Ramos (cell line): ENCODE measurements around the gene LTBP1.

Experiments
- in situ Hi-C: fragments of 300-500 bp; cut with MboI; formaldehyde crosslinking; loops from one replicate; pipeline ENCODE4 v1.14.3; 2022; ENCODE audit warnings: low sequenced_read_pairs; ENCODE audit not compliant: unreplicated experiment

Gene LTBP1

DNA sequence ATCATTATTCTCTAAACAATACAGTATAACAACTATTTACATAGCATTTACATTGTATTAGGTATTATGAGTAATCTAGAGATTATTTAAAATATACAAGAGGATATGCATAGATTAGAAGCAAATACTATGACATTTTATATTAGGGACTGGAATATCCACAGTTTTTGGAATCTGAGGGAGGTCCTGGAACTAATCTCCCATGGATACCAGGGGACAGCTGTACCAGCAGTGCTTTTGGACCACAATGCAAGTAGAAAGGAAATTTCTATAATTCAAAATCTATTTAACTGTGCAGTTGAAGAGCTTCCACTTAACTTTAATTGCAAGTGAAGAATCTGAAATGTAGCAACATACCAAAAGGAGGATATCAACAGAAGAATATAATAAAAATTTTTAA, 120.8 kb downstream of the LTBP1 start:
- in situ Hi-C loops: no loop called here

DNA sequence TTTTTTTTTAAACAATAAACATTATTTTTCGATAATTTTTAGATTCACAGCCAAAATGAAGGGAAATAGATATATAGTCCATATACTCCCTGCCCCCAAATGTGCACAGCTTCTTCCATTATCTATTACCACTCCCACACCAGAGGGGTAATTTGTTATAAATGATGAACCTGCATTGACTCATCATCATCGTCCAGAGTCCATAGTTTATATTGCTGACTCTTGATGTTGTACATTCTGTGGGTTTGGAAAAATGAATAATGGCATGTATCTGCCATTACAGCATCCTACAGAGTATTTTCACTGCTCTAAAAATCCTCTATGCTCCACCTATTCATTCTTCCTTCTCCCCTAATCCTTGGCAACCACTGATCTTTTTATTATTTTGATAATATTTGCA, 121.5 kb downstream of the LTBP1 start:
- in situ Hi-C loops: no loop called here

DNA sequence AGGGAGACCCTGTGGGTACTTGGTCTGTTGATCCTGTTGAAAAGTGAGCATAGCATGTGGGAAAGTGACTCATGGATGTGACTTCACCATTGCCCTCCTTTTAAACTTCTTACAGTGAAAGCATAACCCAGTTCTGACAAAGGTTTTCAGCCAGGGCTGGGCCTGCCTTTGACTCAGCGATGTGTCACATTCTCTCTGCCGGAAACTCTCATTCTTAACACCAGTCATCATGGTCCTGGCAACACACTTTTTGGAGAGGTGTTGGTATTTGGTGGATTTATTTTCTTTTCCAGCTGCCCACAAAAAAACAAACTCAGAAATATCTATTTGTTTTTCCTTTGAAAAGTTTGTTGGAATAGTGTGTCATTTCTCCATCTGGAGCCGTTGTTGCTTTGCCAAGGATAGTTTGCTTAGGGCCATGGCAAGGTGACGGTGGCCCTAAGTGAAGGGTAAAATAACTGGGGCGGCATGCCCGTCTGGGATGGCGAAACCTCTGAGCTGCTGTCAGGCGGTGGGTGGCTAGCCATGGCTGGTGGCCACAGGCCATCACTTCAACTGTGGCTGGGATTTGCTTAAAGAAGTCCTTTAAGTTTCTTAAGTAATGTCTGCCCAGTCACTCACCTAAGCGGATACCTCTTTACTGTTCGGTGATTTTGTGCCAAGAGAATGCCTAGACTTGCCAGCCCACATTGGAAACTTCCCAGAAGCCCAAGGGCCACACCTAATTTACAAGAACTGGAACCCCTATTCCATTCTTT, 123.3 kb downstream of the LTBP1 start:
- in situ Hi-C loops: no loop called here

DNA sequence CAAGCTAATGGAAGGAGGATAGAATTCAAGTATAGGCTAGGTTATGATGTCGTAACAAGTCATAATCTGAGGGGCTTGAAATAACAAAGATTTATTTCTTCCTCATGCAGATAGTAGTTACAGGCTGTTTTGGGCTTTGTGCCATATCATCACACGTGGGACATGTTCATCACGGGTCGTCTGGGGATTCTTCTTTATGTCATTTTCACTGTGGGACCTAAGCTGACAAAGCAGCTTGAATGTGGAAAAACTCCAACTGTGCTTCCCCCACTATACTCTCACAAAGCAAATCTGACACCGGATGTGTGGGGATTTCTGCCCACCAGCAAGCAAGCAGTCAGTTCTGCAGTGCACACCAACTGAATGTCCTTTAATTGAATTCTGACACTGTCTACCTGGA, 124.8 kb downstream of the LTBP1 start:
- in situ Hi-C loops: no loop called here

DNA sequence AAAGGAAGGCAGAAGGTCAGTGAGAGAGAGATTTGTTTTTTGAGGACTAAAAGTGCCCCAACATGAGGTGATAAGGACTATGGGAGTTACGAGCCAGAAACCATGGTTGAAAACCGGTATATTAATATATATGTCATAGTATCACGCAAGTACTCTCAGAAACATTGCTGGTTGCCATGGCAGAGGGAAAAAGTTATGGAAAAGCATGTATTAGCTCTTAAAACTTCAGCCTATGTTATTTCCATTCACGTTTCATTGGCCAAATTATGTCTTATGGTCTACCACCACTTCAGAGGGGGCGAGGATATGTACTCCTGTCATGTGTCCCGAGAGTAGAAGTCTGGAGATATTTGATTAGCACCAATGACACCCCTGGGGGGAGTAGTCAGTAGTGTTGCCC, 125.9 kb downstream of the LTBP1 start:
- in situ Hi-C loops: no loop called here

DNA sequence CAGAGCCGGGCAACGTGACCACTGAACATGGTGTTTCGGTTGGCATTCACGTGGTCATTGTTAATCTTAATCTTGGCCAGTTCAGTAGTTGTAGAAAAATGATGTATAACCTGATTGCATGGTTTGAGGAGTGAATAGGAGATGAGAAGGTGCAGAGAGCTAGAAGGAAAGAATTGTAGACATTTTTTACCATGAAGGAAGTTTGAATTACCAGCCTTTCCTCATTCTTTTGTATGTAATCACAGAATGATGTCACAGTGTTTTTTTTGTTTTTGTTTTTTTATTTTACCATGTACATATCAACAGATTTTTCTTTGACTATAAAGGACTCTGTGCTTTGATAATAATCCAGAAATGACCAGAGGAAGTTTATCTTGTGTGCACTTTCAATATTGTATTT, 126.3 kb downstream of the LTBP1 start:
- in situ Hi-C loops: no loop called here

DNA sequence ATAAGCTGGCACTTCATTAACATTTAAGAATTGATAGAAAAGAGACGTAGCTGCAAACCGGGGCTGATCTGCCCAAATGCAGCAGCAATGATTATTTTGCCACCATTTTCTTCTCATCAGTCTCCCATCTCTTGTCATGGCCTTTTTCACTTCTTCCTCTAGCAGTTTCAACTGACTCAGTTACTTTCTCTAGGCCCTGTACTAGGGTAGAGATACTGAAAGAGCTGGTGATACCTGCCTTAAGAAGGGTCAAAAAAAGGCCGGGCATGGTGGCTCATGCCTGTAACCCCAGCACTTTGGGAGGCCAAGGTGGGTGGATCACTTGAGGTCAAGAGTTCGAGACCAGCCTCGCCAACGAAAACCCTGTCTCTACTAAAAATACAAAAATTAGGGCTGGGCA, 127.4 kb downstream of the LTBP1 start:
- in situ Hi-C loops: no loop called here

DNA sequence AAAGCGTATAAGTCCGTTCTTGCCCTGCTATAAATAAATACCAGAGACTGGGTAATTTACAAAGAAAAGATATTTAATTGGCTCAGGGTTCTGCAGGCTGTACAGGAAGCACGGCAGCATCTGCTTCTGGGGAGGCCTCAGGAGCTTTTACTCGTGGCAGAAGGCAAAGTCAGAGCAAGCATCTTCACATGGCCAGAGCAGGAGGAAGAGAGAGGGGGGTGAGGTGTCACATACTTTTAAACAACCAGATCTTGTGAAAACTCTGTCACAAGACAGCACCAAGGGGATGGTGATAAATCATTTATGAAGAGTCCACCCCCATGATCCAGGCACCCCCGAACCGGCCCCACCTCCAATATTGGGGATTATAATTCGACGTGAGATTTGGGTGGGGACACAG, 130.6 kb downstream of the LTBP1 start:
- in situ Hi-C loops: loop anchor here (25.0 kb wide), 2 partner anchors 410 to 510 kb away; partner anchors contain the start of genes FAM98A and RASGRP3

DNA sequence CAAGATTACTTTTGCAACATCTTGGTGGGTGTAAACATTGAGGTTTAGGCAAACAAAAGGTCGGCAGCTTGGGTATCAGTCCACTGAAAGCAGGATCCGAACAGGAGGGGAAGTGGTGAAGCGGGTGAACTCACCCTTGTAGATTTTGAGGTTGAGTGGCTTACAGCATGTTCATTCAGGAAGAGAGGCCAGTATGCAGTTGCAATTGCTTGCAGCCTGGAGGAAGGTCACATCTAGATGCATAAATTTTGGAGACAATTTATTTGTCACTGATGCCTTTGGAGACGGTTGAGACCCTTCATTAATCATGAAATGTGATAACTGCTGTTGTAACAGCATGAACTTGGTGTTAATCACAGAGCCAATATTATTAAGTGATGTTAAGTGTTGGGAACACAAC, 131.1 kb downstream of the LTBP1 start:
- in situ Hi-C loops: loop anchor here (25.0 kb wide), 2 partner anchors 409 to 509 kb away; partner anchors contain the start of genes FAM98A and RASGRP3

DNA sequence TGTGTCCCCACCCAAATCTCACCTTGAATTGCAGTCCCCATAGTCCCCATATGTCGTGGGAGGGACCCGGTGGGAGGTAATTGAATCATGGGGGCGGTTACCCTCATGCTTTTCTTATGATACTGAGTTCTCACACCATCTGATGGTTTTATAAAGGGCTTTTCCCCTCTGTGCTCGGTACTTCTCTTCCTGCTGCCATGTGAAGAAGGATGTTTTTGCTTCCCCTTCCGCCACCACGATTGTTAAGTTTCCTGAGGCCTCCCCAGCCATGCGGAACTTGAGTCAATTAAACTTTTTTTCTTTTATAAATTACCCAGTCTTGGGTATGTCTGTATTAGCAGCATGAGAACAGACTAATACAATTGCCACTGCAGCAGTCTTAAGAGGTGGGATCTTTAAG, 134.9 kb downstream of the LTBP1 start:
- in situ Hi-C loops: loop anchor here (25.0 kb wide), 2 partner anchors 406 to 506 kb away; partner anchors contain the start of genes FAM98A and RASGRP3

DNA sequence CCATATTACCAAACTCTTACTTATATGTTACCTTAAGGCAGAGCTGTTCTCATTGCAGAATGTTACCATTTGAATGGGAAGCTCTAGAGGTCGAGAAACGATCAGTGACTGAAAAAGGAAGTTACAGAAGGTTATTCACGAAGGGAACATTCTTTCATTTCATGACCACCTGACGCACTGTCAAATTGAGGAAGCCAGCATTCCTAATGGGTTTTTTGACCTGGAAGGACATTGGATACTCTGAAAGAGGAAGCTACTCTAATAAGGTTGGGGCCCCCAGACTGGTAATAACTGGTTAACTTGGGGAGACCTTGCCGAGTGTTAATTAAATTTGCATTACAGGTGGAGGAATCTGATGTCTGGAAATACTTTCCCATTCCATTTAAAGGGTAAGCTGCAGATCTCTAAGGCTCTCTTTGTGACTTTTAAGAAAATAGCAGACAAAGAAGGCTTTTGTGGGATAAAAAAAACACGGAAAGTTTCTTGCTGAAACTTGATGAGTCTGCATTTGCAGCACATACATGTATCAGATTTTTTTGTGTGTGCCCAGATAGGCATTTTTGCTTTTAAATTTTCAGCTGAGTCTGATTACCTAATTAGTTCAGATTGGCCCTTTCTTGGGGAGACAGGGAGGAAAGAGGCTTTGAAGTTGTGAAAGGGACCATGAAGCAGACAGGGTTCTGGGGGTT, 137.1 kb downstream of the LTBP1 start:
- in situ Hi-C loops: loop anchor here (25.0 kb wide), 2 partner anchors 403 to 503 kb away; partner anchors contain the start of genes FAM98A and RASGRP3

DNA sequence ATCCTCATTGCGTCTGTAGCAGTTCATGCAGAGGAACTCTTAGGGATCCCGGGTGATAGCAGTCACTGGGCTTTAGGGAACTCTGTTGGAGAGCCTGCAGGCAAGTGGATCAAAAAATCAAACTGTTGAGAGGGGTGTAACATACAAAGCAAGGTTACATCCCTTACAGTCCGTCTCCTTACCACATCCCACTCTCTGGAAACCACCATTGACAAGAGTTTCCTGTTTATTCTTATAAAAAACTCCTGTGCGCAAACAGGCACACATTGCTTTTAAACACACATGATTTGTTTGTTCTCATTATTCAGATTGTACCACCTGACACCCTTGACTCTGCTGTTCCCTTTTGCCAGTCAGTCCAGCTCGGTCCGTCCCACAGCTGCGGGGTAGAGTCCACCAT, 137.7 kb downstream of the LTBP1 start:
- in situ Hi-C loops: loop anchor here (25.0 kb wide), 2 partner anchors 403 to 503 kb away; partner anchors contain the start of genes FAM98A and RASGRP3

DNA sequence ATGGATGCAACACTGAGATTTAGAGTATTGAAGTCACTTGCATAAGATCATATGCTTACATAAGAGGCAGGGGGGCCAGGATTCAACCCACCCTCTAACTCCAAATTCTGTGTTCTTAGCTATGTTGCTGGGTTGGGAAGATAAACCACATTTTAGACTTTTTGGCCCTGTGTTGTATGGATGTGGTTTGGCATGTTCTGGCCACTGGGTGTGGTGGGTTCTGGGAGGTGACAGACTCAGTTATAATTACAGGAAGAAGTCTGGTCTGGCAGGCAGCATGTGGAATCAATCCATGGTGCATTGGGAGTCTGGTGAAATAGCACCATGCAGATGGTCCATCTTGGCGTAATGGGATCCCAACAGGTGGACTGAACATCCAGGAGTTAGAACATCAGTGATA, 138.9 kb downstream of the LTBP1 start:
- in situ Hi-C loops: loop anchor here (25.0 kb wide), 2 partner anchors 402 to 502 kb away; partner anchors contain the start of genes FAM98A and RASGRP3

DNA sequence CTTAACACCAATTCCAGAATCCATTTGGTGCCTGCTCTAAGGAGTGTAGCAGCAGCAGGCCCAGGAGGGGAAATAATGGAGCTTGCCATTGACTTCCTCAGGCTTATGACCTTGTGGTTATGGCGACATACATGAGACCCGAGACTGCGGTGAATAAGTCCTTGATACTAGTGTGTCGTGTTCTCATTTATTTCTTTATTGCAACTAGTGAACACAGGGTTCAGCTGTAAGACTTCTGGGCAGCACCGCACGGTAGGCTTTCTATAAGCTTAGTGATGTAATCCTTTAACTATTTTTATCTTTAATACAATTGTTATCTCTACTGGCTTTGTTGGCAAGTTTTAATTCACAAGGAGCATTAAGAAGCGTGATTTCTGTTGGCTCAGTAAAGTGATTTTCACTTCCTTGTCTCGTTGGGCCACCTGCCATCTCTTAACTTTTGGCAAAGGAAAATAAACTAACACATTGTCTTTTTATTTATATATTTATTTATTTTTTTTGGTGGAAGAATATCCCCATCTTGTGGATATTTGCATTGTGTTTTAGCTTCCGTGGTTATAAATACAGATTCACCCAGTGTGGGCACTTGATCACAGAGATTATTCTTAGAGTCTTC, 139.8 kb downstream of the LTBP1 start:
- in situ Hi-C loops: loop anchor here (25.0 kb wide), 2 partner anchors 401 to 501 kb away; partner anchors contain the start of genes FAM98A and RASGRP3

DNA sequence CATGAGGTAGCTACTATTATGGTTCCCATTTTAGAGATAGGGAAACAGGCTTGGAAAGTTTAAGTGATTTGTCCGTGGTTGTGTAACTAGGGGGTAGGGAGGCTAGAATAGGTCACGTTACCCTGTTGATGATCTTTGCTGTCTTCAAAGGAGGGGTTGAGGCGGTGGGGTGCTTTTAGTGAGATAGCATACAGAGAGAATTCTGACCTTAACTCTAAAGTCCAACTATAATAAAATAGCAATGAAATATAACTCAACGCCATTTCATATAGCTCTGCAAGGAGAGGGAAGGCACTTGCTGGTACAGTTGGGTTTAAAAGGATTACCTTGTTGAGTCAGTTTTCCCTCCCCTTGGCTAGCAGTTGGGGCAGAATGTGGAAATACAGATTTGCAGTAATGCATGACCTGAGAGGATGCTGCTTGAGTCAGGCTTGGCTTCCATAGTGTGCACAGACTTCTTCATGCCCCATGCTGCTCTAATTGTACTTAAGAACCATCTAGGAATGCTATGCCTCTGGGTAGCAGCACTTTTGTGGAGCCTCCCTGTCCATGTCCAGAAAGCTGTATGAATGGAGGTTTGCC, 143.9 kb downstream of the LTBP1 start:
- in situ Hi-C loops: loop anchor here (25.0 kb wide), 2 partner anchors 397 to 497 kb away; partner anchors contain the start of genes FAM98A and RASGRP3

DNA sequence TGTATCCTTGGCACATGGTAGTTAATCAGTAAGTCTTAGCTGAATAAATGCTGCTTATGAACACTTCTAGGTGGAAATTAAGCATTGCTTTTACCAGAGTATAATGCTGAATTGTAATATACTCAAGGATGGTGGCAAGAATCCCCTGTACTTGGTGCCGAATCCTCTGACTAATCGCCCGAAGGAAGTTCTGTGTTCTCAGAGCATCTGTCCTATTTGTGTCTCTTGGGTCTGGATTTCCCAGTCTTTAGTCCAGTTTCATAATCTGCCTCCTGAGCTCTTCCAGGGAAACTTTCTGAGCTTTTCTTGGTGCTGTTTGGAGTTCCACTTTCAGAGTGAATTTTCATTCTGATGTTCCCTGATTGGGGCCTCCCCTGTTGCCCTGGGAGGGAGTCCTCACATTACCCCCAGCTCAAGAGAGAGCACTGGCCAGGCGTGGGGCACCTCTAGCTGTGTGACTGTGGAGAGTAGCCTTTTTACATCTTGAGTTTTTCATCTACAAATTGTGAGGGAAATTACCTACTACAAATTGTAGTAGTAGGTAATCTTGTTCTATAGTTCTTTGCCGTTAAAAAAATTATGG, 144.9 kb downstream of the LTBP1 start:
- in situ Hi-C loops: loop anchor here (25.0 kb wide), 2 partner anchors 396 to 496 kb away; partner anchors contain the start of genes FAM98A and RASGRP3

DNA sequence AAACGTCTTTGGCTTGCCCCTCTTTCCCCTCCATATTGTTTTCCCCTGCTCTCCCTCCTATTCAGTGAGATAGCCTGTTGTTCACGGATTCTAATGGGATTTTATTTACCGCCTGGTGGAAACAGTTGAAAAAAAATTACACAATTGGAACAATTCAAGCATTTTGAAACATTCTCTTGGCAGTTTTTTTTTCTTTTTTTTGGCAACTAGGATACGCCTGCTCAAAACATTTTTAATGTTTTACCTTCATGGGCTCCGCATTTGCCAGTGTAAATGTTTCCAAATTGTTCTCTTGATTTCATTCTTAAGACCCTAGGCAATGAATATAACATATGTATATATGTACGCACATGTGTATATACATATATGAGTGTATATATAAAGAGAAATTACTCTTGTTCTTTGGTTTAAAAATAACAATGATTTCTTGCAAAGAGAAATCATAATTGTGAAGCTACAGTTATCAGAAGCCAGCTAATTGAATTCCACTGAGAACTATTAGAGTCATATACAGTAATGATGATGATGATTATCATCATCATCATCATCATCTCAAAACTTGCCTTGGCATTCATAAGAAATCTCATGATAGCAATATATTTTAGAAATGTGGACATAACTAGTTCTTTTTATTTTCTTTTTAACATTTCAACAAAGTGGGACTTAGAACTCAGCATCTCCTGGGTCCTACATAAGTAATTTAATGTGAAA, 146.7 kb downstream of the LTBP1 start:
- in situ Hi-C loops: loop anchor here (25.0 kb wide), 2 partner anchors 394 to 494 kb away; partner anchors contain the start of genes FAM98A and RASGRP3

DNA sequence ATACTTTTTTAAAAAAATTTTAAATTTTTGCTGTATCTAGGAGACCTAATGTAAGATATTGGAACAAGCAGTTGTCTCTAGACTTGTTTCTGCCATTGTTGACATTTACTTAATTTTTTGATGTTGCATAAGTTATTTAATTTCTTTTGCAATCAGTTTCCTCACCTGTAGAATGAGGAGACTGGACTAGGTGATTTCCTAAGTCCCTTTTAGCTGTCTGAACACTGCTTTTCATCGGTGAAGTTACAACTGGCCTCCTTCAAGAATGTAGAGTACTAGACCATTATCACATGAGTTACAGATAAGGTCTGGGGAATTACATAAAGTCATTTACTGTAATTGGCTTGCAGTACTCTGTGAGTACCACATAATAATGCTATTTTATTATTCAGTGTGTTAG, 147.6 kb downstream of the LTBP1 start:
- in situ Hi-C loops: loop anchor here (25.0 kb wide), 2 partner anchors 393 to 493 kb away; partner anchors contain the start of genes FAM98A and RASGRP3

DNA sequence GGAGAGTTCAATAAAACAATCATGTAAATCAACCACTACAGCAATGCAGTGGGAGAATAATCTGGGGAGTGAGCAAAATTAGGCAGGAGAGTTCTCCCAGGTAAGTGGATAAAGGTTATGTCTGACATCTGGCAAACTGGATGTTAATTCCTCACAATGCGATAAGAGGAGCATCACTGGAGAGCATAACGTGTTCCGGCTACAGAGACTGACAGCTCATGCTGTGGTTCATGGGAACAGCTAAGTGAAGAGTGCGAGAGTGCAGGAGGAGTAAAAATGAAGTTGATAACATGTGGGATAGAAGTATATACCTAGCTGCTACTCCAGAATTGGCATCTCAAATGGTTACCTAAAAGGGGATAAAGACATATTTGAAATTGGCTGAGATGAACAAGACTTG, 153.2 kb downstream of the LTBP1 start:
- in situ Hi-C loops: loop anchor here (25.0 kb wide), 2 partner anchors 387 to 487 kb away; partner anchors contain the start of genes FAM98A and RASGRP3
